ENCODE results near the gene LYRM9.

Gene LYRM9

DNA sequence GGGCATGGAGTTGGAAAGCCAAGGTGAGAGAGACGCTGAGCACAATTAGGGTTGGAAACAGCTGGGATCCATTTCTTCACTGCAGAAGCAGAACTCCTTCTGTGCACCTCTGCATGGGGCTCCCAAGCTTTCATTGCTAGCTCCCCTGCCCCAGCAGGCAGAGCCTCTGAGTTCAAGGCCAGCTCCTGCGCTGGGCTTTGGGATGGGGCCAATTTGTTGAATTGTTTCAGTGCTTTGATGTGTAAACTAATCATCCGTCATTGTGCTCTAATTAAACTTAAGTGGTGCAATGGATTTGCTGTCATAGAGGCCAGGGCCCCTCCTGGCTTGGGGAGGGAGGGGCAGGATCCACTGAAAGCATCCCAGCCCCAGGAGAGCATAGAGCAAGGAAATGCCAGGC, 13.5 kb upstream of the LYRM9 start:
- no peak overlapping the region for H3K4me3 ChIP-seq (ENCODE audit: low read depth, low read length)
- no peak for TF ChIP-seq CTCF (IDR thresholded peaks at IDR 0.05; ENCODE audit: insufficient read depth, low read depth, low read length, missing control alignments)
- no peak for DNase-seq (ENCODE audit: low read depth)

GRCh38 chr17:27906226-27906580, 13.0 kb upstream of the LYRM9 start:
- no peak for TF ChIP-seq CTCF (IDR thresholded peaks at IDR 0.05; ENCODE audit: insufficient read depth, low read depth, low read length, missing control alignments)
- no peak for DNase-seq (ENCODE audit: low read depth)
- no peak overlapping the region for H3K4me3 ChIP-seq (ENCODE audit: low read depth, low read length)

- H3K4me3 ChIP-seq (ENCODE audit: low read depth, low read length) = no peak overlapping the region
- no peak for DNase-seq (ENCODE audit: low read depth)
- no peak for TF ChIP-seq CTCF (IDR thresholded peaks at IDR 0.05; ENCODE audit: insufficient read depth, low read depth, low read length, missing control alignments)
Measured at GRCh38 chr17:27905447-27906225, 12.5 kb upstream of the LYRM9 start.

DNA sequence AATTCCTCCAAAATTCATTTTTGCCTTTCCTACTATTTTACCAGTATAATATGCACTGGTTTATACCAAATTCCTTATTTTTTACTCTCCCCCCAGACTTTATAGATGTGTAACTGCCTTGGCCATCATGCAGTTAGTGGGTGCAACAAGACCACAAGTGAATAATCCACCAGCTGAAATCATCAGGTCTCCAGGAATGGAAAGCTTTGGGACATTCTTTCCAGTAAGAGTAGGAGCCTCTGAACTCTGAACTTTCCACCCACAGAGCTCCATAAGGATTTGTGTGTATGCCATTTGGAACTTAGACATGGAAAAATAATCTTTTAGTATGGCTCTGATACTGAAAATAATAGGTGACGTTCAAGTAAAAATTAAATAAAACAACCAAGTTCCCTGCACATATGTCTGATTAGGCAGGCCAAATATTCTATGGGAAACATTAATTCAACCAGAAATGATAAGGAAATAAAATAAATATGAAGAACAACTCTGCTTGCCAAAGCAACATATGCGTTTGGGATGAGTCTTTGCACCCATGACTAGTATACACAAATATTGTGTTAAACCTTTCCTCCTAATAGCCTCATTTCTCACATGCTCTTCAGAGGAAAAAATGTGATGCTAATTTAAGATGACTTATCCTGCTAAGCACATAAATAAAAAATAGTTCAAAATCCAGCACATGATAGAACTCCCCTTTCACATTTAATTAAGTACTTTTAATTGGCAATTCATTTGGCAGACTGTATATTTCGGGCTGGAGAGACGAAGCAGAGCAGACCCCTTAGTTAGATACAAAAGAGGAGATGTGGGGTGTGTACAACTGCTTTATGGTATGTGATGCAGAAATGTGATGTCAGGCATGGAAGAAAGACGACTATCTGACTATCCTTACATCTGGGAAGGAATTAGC, 11.6 kb upstream of the LYRM9 start:
- no peak for DNase-seq (ENCODE audit: low read depth)
- TF ChIP-seq CTCF (IDR thresholded peaks at IDR 0.05; ENCODE audit: insufficient read depth, low read depth, low read length, missing control alignments) = no peak

DNA sequence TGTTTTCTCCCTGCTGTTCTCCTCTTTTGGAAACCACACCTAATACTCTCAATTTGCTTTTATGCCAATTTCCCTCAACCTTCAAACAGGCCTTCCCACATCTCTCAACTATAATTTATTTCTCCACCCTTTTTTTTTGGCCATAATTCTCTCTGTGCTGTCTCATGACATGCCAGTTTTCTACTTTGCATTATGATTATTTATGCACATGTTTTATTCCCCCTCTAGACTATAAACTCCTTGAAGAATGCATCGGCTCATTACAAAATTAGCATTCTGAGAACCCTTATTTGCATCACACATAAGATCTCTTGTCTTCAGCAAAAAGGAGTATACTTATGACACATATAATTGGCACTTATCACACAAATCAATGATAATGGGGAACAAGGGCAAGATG, 10.9 kb upstream of the LYRM9 start:
- H3K4me3 ChIP-seq (ENCODE audit: low read depth, low read length) = no peak overlapping the region
- DNase-seq (ENCODE audit: low read depth) = no peak
- TF ChIP-seq CTCF (IDR thresholded peaks at IDR 0.05; ENCODE audit: insufficient read depth, low read depth, low read length, missing control alignments) = no peak

More for the DNA sequence above, 11.6 kb upstream of the LYRM9 start:
- no peak overlapping the region for H3K4me3 ChIP-seq (ENCODE audit: low read depth, low read length)

DNA sequence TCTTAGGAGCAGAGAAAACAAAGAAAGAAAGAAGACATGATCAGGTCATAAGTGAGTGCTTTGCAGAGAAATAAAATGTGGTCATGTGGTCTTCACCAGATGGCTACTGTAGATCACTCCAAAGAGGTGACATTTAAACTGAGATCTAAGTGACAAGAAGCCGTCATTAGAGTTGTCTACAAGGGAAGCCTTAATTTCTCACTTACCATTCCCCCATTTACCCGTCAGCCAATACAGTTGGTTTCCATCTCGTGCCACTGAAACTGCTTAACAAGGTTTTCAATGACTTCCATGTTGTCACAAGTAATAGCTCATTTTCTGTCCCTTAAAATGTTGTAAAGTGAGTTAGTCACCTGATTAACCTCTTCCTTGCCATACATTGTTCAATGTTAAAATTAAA, 6.4 kb upstream of the LYRM9 start:
- no peak for TF ChIP-seq CTCF (IDR thresholded peaks at IDR 0.05; ENCODE audit: insufficient read depth, low read depth, low read length, missing control alignments)
- no peak overlapping the region for H3K4me3 ChIP-seq (ENCODE audit: low read depth, low read length)
- DNase-seq (ENCODE audit: low read depth) = no peak

All from GM12865 (cell line).